Measurements from ENCODE around the gene IGF2BP2. TPM values are rescaled to one million over a fixed set of nuclear protein-coding genes. Genes with fewer than 3 reads are reported as not detected.

The IGF2BP2 gene
- total RNA-seq, 1 donor from 2014 or later: 19.4 TPM

DNA sequence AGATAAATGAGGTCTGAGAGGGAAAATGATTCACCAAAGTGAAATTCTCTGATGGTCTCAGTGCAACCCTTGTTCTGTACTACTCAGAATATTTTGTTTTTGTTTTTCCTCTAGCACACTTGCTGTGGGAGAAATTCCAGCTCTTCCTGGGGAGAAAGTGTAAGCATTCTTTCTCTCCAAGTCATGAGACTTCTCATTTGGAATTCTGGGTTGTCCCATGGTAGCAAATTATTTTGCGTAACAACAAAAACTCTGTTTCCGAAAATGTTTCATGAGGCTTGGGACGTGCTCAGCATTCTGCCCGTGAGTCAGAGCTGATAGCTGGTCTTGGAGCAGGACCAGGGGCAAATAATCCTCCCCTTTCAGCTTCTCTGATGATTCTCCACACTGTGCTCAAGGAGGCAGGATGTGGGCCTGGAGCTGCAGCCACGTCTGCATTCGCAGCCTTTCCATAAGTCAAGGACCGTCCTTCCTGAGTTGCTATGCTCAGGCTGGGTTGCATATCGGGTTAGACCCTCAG is 168.5 kb downstream of the IGF2BP2 start:
- H3K27ac ChIP-seq: peak overlapping the region; percentile 76
- H3K36me3 ChIP-seq: peaks cover 19% of the 10 kb centered on the region
- H3K4me3 ChIP-seq: no peak overlapping the region
- TF ChIP-seq CTCF (IDR thresholded peaks at IDR 0.05): no peak
- peak; percentile 37 to 55 for ATAC-seq
- intact Hi-C loops (cut with DNase I): no loop called here
- no peaks in the 10 kb centered on the region for H3K27me3 ChIP-seq (ENCODE audit: low read depth)
- peaks cover 49% of the 10 kb centered on the region for H3K4me1 ChIP-seq
- no peak for DNase-seq
- H3K9me3 ChIP-seq: no peaks in the 10 kb centered on the region

GRCh38 chr3:185655426-185656320 is 169.2 kb downstream of the IGF2BP2 start:
- TF ChIP-seq CTCF (IDR thresholded peaks at IDR 0.05): no peak
- no peak overlapping the region for H3K4me3 ChIP-seq
- DNase-seq: no peak
- ATAC-seq: no peak
- intact Hi-C loops (cut with DNase I): no loop called here
- H3K27me3 ChIP-seq (ENCODE audit: low read depth): no peaks in the 10 kb centered on the region
- H3K36me3 ChIP-seq: peaks cover 19% of the 10 kb centered on the region
- H3K9me3 ChIP-seq: no peaks in the 10 kb centered on the region
- peak overlapping the region; percentile 57 for H3K27ac ChIP-seq
- peaks cover 45% of the 10 kb centered on the region for H3K4me1 ChIP-seq

DNA sequence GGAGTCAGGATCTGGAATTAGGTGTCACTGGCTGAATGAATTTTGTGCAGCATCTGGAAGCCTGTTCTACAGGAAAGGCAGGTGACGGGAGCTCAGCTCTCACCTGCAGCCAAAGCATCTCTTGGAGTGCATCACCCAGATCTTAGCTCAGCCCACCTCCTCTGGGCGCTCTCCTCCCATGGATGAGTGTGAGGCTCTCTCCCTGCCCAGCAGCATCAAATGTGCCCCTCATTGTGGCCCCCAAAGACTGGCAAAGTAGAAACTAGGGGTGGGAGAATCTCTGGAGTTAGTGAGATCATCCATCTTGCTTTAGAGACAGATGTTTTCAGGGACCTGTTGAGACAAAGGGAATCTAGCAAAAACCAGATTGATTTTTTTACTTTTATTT is 170.1 kb downstream of the IGF2BP2 start:
- H3K27ac ChIP-seq: no peak overlapping the region
- ATAC-seq: no peak

DNA sequence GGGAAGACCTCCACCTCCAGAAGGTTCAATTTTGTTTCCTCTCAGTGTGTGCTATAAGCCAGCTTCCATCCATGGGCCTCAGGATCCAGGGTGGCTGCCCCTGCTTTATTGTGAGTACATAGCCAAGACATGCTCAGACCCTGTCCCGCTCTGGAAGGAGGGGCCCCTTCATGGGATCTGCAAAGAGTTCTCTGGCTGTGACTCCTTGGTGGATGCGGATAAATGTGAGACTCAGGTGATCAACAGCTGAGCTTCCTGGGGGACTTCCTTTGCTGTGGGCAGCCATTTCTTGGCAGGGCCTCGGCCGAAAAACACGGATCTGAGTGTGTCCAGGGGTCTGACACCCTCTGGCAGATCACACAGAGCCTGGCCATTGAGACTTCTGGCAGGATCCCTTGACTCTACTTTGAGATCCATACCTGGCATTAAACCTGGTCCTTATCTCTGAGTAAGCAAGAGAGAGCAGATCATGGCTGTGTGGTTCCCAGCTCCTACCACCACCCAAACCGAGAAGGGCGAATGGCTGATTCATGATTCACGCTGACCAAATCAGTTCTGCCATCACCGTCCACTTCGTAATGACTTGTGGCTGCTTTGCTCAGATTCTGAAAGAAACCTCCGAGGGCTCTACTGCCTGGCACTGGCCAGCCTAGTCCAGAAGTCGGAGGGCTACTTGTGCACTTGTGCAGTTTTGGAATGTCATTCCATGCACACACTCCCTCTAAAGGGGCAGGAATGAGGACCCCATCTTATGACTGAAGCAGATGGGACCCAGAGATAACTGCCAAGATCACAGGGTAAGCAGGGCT is 170.7 kb downstream of the IGF2BP2 start:
- Histone ChIP-seq H3K4me1 (peaks cover 30% of the 10 kb centered on the region), H3K4me3 (no peak overlapping the region), H3K9me3 (no peaks in the 10 kb centered on the region), H3K27ac (no peak overlapping the region), H3K27me3 (ENCODE audit: low read depth) (no peaks in the 10 kb centered on the region), H3K36me3 (peaks cover 19% of the 10 kb centered on the region)
- ATAC-seq (no peak), DNase-seq (no peak)
- no peak for TF ChIP-seq CTCF (IDR thresholded peaks at IDR 0.05)
- intact Hi-C loops (cut with DNase I): no loop called here

More for the DNA sequence above, 170.1 kb downstream of the IGF2BP2 start:
- peaks cover 19% of the 10 kb centered on the region for H3K36me3 ChIP-seq
- DNase-seq: no peak
- TF ChIP-seq CTCF (IDR thresholded peaks at IDR 0.05): no peak
- H3K27me3 ChIP-seq (ENCODE audit: low read depth): no peaks in the 10 kb centered on the region
- H3K4me3 ChIP-seq: no peak overlapping the region
- H3K9me3 ChIP-seq: no peaks in the 10 kb centered on the region
- intact Hi-C loops (cut with DNase I): no loop called here
- H3K4me1 ChIP-seq: peaks cover 36% of the 10 kb centered on the region

DNA sequence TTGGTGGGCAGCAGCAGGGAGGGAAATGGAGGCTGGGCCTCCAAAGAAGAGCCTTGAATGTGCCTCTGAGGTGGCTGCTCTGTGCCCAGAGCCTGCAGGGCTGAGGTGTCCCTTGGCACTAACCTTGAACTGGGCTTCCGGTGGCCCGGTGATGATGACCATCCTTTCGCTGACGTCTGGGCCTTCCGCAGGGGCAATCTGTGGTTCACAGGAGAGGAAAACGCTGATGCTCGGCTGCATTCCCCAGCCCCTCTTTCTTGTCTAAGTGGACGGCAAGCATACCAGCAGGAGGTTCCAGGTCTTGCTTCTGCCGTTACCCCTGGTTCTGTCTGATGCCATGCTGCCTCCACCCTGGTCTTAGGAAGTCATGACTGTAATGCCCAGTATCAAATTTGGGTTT is 172.9 kb downstream of the IGF2BP2 start:
- intact Hi-C loops (cut with DNase I): no loop called here
- ATAC-seq (no peak), DNase-seq (no peak)
- Histone ChIP-seq H3K4me3 (no peak overlapping the region), H3K27ac (no peak overlapping the region), H3K4me1 (peaks cover 13% of the 10 kb centered on the region), H3K9me3 (no peaks in the 10 kb centered on the region), H3K27me3 (ENCODE audit: low read depth) (no peaks in the 10 kb centered on the region), H3K36me3 (peaks cover 12% of the 10 kb centered on the region)
- no peak for TF ChIP-seq CTCF (IDR thresholded peaks at IDR 0.05)
